OCI-LY3 (cell line): ENCODE measurements around the gene GTF2H3.

ENCODE experiments used
- EZH2phosphoT487 ChIP-seq: fragments of 200-600 bp; shearing (Covaris generic); IDR thresholded peaks from 2 replicates; pipeline ENCODE4 v1.6.1; 2018; ENCODE audit warnings: antibody characterized with exemption, mixed run types, low read depth
- TF ChIP-seq, protein P1 (sequence below): fragments of 200-600, 300-600 bp; sonication (generic); IDR thresholded peaks from 2 replicates; pipeline ENCODE4 v1.5.1; 2014; ENCODE audit warnings: antibody characterized with exemption, low read length, low read depth

DNA sequence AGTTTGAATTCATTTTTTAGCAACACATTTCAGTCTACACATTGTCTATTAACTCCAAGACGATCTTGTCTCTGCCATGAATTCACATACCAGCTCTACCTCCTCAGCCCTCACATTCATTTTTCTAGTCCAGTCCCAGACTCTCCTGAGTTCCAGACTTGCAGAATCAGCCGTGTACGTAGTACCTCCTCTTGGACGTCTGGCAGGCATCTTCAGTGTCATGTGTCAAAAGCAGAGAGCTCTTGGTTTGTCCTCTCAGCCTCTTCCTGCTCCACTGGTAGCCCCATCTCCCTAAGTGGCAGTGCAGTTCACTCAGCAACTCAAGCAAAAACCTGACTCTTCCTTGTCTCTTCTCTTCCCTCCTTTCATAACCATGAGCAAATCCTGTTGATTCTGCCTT, 22.8 kb downstream of the GTF2H3 start:
- TF ChIP-seq, protein P1, sequence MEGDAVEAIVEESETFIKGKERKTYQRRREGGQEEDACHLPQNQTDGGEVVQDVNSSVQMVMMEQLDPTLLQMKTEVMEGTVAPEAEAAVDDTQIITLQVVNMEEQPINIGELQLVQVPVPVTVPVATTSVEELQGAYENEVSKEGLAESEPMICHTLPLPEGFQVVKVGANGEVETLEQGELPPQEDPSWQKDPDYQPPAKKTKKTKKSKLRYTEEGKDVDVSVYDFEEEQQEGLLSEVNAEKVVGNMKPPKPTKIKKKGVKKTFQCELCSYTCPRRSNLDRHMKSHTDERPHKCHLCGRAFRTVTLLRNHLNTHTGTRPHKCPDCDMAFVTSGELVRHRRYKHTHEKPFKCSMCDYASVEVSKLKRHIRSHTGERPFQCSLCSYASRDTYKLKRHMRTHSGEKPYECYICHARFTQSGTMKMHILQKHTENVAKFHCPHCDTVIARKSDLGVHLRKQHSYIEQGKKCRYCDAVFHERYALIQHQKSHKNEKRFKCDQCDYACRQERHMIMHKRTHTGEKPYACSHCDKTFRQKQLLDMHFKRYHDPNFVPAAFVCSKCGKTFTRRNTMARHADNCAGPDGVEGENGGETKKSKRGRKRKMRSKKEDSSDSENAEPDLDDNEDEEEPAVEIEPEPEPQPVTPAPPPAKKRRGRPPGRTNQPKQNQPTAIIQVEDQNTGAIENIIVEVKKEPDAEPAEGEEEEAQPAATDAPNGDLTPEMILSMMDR = no peak
- no peak for TF ChIP-seq EZH2phosphoT487
